Neuron (in vitro differentiated cells): ENCODE data around the gene RAD23B.

Experiments used
- H2AFZ ChIP-seq: one replicate; pipeline ENCODE4 v1.6.1; 2013; ENCODE audit warnings: low read depth, mild to moderate bottlenecking, inconsistent platforms, low read length, moderate library complexity
- H3K27me3 ChIP-seq: one replicate; pipeline ENCODE4 v1.6.1; 2013; ENCODE audit warnings: low read length; ENCODE audit not compliant: insufficient read depth
- H3K36me3 ChIP-seq: one replicate; pipeline ENCODE4 v1.6.1; 2013; ENCODE audit warnings: low read length; ENCODE audit not compliant: insufficient read depth
- H3K4me1 ChIP-seq: one replicate; pipeline ENCODE4 v1.6.1; 2013; ENCODE audit warnings: low read length; ENCODE audit not compliant: insufficient read depth
- H3K4me3 ChIP-seq: 2 replicates; pipeline ENCODE4 v1.5.1; 2013; ENCODE audit warnings: mild to moderate bottlenecking, low read length, moderate library complexity
- H3K9me3 ChIP-seq: one replicate; pipeline ENCODE4 v1.6.1; 2013; ENCODE audit warnings: low read length

RAD23B gene

DNA sequence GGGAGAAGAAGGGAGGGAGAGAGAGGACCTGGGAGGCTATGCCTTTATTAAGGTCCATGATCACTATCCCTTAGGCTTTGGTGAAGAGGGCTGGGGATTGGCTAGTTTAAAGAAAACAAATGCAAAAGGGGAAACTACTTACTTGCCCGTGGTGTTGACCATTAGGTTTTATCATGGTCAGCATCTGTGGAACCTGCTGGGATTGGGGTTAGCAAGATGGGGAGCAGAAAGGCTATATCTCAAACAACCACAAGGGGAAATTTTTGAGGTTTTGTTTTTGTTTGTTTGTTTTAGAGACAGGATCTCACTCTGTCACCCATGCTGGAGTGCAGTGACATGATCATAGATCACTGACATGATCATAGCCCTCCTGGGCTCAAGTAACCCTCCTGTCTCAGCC, 9.0 kb upstream of the RAD23B start:
- Histone ChIP-seq H3K4me1 (no peaks in the 10 kb centered on the region), H3K36me3 (no peaks in the 10 kb centered on the region), H3K9me3 (no peaks in the 10 kb centered on the region), H2AFZ (no peak overlapping the region), H3K4me3 (no peak overlapping the region), H3K27me3 (no peaks in the 10 kb centered on the region)

DNA sequence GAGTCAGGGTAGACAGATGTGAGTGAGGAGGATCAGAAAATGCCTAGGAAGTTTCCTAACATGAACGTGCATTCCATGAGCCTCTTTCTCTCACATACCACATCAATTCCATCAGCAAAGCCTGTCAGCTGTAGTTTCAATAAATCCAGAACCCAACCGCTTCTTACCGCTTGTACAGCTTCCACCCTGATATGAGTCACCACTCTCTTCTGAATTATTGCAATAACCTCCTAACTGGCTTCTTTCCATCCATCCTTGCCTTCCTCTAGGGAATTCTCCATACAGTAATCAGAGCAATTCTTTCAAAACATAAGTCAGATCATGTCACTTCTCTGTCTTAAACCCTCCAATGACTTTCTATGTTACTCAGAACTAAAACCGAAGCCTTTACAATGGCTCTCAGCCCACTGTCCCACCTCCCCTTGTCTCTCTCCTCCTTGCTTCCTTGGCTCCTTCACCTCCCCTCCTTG, 8.1 kb upstream of the RAD23B start:
- Histone ChIP-seq H3K4me1 (no peaks in the 10 kb centered on the region), H3K9me3 (no peaks in the 10 kb centered on the region), H3K4me3 (no peak overlapping the region), H3K27me3 (no peaks in the 10 kb centered on the region), H3K36me3 (no peaks in the 10 kb centered on the region), H2AFZ (no peak overlapping the region)

DNA sequence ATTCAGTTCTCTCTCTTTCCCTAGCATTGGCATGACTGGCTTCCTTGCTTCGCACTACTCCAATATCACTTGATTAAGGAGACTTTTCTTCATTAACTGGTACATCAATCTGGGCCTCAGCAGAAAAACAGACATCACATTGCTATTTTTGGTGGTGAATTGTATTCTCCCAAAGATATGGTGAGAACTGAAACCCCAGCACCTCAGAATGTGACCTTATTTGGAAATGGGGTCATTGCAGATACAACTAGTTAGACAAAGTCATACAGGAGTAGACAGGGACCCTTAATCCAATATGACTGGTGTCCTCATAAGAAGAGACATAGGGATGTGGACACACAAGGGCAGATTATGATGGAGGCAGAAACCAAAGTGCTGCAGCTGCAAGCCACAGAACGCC, 7.5 kb upstream of the RAD23B start:
- H2AFZ ChIP-seq, result no peak overlapping the region
- H3K36me3 ChIP-seq, result no peaks in the 10 kb centered on the region
- no peaks in the 10 kb centered on the region for H3K4me1 ChIP-seq
- no peaks in the 10 kb centered on the region for H3K27me3 ChIP-seq
- no peak overlapping the region for H3K4me3 ChIP-seq
- no peaks in the 10 kb centered on the region for H3K9me3 ChIP-seq

DNA sequence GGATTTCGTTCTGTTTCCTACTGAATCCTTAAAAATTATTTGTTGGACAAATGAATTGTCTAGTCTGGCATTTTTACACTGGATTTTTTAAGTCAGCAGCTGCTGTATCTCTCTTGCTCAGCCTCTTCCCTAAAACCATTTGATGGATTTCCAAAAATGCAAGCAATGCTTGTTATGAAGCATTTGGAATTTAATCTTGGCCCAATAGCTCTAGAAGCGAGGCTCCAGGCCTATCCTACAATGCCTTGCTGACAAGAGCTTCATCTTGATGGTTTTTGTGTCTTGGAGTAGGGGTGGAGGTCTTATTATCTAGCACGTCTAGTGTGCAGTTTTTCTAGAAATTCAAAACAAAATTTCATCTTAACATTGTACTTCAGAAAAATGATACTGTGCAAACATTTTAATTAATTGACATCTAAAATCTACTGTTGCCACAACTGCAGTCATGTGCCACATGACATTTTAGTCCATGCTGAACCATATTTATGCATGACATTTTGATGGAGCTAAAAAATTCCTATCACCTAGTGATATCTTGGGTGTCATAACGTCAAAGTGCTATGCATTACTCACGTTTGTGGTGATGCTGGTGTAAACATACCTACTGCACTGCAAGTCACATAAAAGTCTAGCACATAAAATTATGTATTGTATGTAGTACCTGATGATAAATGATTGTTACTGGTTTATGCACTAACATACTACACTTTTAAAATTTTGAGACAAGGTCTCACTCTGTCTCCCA, 5.9 kb upstream of the RAD23B start:
- Histone ChIP-seq H3K4me1 (no peaks in the 10 kb centered on the region), H3K4me3 (no peak overlapping the region)

DNA sequence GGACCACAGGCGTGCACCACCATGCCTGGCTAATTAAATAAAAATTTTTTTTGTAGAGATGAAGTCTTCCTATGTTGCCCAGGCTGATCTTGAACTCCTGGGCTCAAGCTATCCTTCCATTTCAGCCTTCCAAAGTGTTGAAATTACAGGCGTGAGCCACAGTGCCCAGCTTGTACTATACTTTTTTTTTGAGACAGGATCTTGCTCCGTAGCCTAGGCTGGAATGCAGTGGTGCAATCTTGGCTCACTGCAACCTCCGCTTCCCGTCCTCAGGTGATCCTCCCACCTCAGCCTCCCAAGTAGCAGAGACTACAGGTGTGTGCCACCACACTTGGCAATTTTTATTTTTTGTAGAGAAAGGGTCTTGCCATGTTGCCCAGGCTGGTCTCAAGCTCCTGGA, 5.3 kb upstream of the RAD23B start:
- H3K4me3 ChIP-seq, result no peak overlapping the region
- H3K9me3 ChIP-seq, result no peaks in the 10 kb centered on the region
- H3K4me1 ChIP-seq, result no peaks in the 10 kb centered on the region
- H3K27me3 ChIP-seq, result no peaks in the 10 kb centered on the region
- H3K36me3 ChIP-seq, result no peaks in the 10 kb centered on the region
- no peak overlapping the region for H2AFZ ChIP-seq

More for the DNA sequence above, 5.9 kb upstream of the RAD23B start:
- H3K36me3 ChIP-seq, result no peaks in the 10 kb centered on the region
- H3K9me3 ChIP-seq, result no peaks in the 10 kb centered on the region
- no peak overlapping the region for H2AFZ ChIP-seq
- H3K27me3 ChIP-seq, result no peaks in the 10 kb centered on the region

DNA sequence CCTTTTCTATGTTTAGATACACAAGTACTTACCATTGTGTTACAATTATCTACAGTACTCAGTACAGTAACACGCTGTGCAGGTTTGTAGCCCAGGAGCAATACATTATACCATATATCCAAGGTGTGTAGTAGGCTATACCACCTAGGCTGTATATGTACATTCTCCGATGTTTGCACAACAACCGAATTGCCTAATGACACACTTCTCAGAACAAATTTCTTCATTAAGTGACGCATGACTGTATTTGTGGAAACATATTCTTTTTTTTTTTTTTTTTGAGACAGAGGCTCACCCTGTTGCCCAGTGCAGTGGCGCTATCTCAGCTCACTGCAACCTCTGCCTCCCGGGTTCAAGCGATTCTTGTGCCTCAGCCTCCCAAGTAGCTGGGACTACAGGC, 4.0 kb upstream of the RAD23B start:
- Histone ChIP-seq H3K9me3 (no peaks in the 10 kb centered on the region), H3K4me1 (no peaks in the 10 kb centered on the region), H2AFZ (no peak overlapping the region), H3K27me3 (no peaks in the 10 kb centered on the region), H3K4me3 (no peak overlapping the region), H3K36me3 (no peaks in the 10 kb centered on the region)

DNA sequence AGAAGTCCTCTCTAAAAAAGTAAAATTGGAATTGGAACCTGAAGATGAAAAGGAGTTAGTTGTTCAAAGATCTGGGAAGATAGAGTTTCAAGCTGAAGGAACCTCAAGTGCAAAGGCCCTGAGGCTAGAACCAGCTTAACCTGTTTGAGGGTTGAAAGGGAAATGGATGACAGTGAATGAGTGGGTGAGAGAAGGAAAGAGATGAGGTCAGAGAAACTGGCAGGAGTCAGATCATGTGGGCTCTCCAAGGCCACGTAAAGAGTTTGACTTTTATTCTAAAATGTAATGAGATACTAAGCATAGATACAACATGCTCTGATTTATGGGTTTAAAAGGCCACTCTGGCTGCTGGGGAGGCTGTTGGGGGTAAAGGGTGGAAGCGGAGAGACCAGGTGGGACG, 2.5 kb upstream of the RAD23B start:
- no peaks in the 10 kb centered on the region for H3K4me1 ChIP-seq
- no peak overlapping the region for H3K4me3 ChIP-seq
- H3K9me3 ChIP-seq, result no peaks in the 10 kb centered on the region
- no peaks in the 10 kb centered on the region for H3K36me3 ChIP-seq
- no peak overlapping the region for H2AFZ ChIP-seq
- H3K27me3 ChIP-seq, result no peaks in the 10 kb centered on the region

DNA sequence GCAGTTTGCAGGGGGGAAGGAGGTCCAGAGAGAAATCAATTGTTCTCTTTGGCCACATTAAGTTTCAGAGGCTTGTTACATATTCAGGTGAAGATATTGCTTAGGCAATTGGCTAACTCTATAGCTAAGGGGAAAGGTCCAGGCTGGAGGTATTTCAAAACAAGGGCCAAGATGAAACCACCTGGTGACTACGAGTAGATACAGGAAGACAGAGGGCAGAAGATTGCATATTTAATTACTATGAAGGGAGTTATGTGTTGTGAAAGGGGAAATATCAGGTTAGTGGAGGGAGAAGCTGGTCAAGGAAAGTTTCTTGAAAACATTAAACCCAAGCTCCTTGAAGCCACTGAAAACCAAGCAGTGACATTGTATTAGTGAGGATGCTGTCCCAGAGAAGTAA, 1.9 kb upstream of the RAD23B start:
- Histone ChIP-seq H2AFZ (no peak overlapping the region), H3K9me3 (no peaks in the 10 kb centered on the region), H3K36me3 (no peaks in the 10 kb centered on the region), H3K27me3 (no peaks in the 10 kb centered on the region), H3K4me3 (no peak overlapping the region), H3K4me1 (peaks cover 6% of the 10 kb centered on the region)

DNA sequence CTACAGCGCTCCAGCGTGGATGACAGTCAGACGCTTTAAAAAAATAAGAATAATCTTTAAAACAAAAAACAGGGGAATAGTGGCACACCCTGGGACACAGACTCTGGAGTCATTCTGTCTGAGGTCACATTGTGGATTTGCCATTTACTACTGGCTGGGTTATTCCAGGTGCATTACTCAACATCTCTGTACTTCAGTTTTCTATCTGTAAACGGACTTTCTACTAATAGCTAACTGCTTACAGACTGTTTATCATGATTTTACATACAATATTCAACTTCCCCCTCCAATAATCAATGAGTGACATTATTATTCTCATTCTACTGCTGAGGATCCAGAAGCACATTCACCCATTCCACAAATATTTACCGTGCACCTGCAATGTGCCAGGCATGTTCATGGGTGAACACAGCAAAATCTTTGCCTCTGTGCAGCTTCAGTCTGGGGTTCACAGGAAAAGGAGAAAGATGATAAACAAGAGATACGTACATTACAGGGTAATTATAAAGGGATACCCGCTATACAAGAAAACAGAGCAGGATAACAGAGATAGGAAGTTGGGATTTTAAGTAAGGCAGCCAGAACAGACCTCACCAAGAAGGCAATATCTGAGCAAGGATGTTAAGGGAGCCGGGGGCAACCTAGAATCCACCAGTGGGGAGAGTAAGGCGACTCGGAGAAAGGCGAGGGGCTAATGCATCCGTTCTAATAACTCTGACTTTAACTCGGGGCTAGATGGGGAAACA, 984 bp upstream of the RAD23B start:
- Histone ChIP-seq H3K36me3 (no peaks in the 10 kb centered on the region), H3K9me3 (no peaks in the 10 kb centered on the region), H3K27me3 (no peaks in the 10 kb centered on the region), H3K4me1 (peaks cover 8% of the 10 kb centered on the region), H3K4me3 (peak overlapping the region; percentile 52), H2AFZ (peak overlapping the region; percentile 80)

DNA sequence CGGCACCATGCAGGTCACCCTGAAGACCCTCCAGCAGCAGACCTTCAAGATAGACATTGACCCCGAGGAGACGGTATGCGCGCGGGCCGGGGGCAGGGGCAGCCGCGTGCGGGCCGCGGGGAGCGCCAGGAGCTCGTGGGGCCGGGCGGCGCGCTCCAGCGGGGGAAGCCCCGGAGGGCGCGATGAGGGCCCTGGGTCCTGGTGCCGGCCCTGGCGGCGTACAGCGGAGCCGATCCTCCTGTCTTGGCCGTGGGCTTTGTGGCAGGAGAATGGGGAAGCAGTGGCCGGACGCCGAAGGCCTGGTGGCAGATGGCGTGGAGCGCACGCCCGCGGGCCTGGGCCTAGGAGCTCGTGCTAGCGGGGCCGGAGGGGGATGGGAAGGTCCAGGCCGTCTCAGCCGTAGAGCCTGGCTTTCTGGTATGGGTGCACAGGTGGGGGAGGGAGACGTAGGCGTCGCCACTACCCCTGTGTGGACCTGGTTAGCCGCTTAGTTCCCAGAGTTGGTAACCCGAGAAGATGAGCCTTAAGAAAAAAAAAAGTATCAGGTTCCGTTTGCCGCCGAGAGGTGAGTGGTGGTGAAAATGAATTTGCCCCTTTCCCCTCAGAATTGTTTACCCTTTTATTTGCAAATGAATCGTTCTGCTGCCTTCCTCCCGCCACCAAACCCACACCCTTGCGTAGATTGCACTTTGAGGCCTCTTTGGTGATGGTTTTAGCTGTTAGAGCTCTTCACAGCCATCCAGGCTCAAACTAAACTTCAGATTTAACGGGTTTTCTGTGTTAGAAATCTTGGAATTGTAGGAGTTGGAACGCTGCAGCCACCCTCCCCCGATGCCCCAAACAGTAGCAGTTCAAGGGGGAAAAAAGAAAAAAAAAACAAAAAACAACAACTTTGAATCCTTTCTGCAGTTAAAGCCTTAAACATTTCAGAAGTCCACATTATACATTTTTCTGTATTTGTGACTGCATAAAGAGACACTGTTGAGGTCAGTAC, 841 bp downstream of the RAD23B start:
- Histone ChIP-seq H3K27me3 (no peaks in the 10 kb centered on the region), H3K4me3 (peak overlapping the region; percentile 71), H3K4me1 (peaks cover 8% of the 10 kb centered on the region), H2AFZ (no peak overlapping the region), H3K36me3 (no peaks in the 10 kb centered on the region), H3K9me3 (no peaks in the 10 kb centered on the region)

DNA sequence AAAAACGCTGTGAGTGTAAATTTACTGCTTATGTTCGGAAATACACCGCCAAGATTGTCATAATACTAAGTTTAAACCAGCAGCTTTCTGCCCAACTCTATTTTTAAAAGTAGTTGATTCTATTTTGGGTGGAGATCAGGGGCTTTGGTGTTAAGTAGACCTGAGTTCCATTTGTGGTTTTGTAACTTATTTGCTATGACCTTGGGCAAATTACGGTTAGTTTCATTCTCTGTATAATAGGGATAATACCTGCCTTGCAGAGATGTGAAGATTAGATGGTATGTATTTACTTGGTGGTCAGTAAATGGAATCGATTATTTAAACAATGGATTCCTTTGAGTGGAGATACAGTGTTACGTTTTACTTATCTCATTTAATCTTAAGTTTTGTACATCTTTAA, 1.6 kb downstream of the RAD23B start:
- H3K27me3 ChIP-seq, result no peaks in the 10 kb centered on the region
- no peaks in the 10 kb centered on the region for H3K36me3 ChIP-seq
- H3K9me3 ChIP-seq, result peaks cover 2% of the 10 kb centered on the region
- H3K4me1 ChIP-seq, result peaks cover 8% of the 10 kb centered on the region
- no peak overlapping the region for H2AFZ ChIP-seq
- peak overlapping the region; percentile 71 for H3K4me3 ChIP-seq

DNA sequence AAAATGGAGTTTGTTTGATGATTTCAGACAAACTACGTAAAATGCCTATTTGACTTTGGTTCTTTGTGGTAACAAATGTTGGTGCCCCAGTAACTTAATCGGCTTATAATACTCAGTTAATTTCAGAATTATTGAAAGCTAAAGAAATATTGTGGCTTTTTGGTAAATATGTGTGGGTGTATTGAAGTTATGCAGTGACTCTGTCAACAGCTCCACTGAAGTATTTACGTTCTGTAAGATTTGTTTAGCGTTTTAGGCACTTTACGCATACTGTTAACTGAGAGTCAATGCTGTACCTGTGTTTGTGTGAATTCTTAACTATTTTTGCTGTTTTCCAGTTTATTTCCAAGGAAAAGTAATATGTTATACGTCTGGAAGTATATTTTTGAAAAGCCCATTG, 2.2 kb downstream of the RAD23B start:
- Histone ChIP-seq H3K4me3 (peak overlapping the region; percentile 71), H3K36me3 (no peaks in the 10 kb centered on the region), H2AFZ (no peak overlapping the region), H3K4me1 (peaks cover 8% of the 10 kb centered on the region), H3K9me3 (peaks cover 2% of the 10 kb centered on the region), H3K27me3 (no peaks in the 10 kb centered on the region)

DNA sequence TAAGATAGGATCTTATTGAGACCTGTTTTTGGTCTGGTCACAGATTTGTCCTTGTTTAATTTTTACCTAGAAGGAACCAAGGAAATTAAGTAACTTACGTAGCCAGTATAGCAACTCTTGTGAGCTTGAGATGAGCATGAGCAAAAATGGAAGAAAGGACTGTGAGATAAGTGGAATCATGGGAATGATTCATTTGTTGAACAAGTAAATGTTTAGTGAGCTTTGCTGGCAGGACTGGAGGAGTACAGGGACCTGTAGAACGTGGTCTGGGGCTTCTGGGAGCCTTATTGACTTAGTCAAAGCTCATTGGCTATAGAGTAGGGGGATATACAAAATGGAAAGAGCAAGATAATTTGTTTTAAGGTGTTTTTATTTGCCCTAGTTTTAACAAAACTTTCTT, 3.0 kb downstream of the RAD23B start:
- H3K27me3 ChIP-seq, result no peaks in the 10 kb centered on the region
- peaks cover 2% of the 10 kb centered on the region for H3K9me3 ChIP-seq
- H3K4me3 ChIP-seq, result peak overlapping the region; percentile 71
- no peak overlapping the region for H2AFZ ChIP-seq
- H3K4me1 ChIP-seq, result peaks cover 8% of the 10 kb centered on the region
- no peaks in the 10 kb centered on the region for H3K36me3 ChIP-seq
